HepG2 (cell line): ENCODE measurements around the gene TEKT5. TPM values are rescaled to one million over a fixed set of nuclear protein-coding genes. Genes with fewer than 3 reads are reported as not detected.

Experiments used
- ARNT2 ChIP-seq: sonication (generic); formaldehyde crosslinking; IDR thresholded peaks from 2 replicates; pipeline ENCODE4 v1.8.0; 2022; ENCODE audit warnings: mild to moderate bottlenecking, low read depth, missing genetic modification reagents, moderate library complexity
- IKZF5 ChIP-seq: IDR thresholded peaks from 2 replicates; pipeline ENCODE4 v1.6.1; 2018; ENCODE audit warnings: missing genetic modification reagents, mild to moderate bottlenecking, missing compliant biosample characterization
- KLF9 ChIP-seq: IDR thresholded peaks from 2 replicates; pipeline ENCODE4 v1.6.1; 2016; ENCODE audit warnings: low read depth
- LRRFIP1 ChIP-seq: sonication (generic); formaldehyde crosslinking; conservative IDR thresholded peaks from 2 replicates; pipeline ENCODE4 v1.4.0; 2020; ENCODE audit warnings: missing genetic modification reagents
- MED1 ChIP-seq: sonication (generic); formaldehyde crosslinking; IDR thresholded peaks from 2 replicates; pipeline ENCODE4 v1.4.0; 2020; ENCODE audit warnings: missing genetic modification reagents
- MIER3 ChIP-seq: IDR thresholded peaks from 2 replicates; pipeline ENCODE4 v1.6.1; 2016; ENCODE audit warnings: missing compliant biosample characterization, borderline replicate concordance
- NFIB ChIP-seq: sonication (generic); formaldehyde crosslinking; IDR thresholded peaks from 2 replicates; pipeline ENCODE4 v1.9.0; 2021; ENCODE audit warnings: missing genetic modification reagents, mild to moderate bottlenecking, borderline replicate concordance
- TBX3 ChIP-seq: fragments of 450-650 bp; IDR thresholded peaks from 2 replicates; pipeline ENCODE4 v1.6.1; 2017; ENCODE audit warnings: antibody characterized with exemption, mild to moderate bottlenecking, inconsistent platforms, borderline replicate concordance
- THAP9 ChIP-seq: sonication (generic); formaldehyde crosslinking; IDR thresholded peaks from 2 replicates; pipeline ENCODE4; 2020; ENCODE audit warnings: missing genetic modification reagents, mild to moderate bottlenecking, borderline replicate concordance
- ZBTB37 ChIP-seq: sonication (generic); formaldehyde crosslinking; IDR thresholded peaks from 2 replicates; pipeline ENCODE4 v1.4.0; 2020; ENCODE audit warnings: mild to moderate bottlenecking, missing genetic modification reagents
- ZFP91 ChIP-seq: sonication (generic); formaldehyde crosslinking; IDR thresholded peaks from 2 replicates; pipeline ENCODE4 v1.9.0; 2022; ENCODE audit warnings: missing genetic modification reagents, mild to moderate bottlenecking, borderline replicate concordance
- ZNF17 ChIP-seq: sonication (generic); formaldehyde crosslinking; IDR thresholded peaks from 2 replicates; pipeline ENCODE4 v1.5.0; 2020; ENCODE audit warnings: mild to moderate bottlenecking, missing genetic modification reagents
- ZNF235 ChIP-seq: sonication (generic); formaldehyde crosslinking; IDR thresholded peaks from 2 replicates; pipeline ENCODE4 v1.8.1; 2023; ENCODE audit warnings: mild to moderate bottlenecking, missing genetic modification reagents, borderline replicate concordance
- ZNF317 ChIP-seq: sonication (generic); formaldehyde crosslinking; IDR thresholded peaks from 2 replicates; pipeline ENCODE4 v1.5.0; 2020; ENCODE audit warnings: mild to moderate bottlenecking, missing genetic modification reagents
- ZNF383 ChIP-seq: sonication (generic); formaldehyde crosslinking; IDR thresholded peaks from 2 replicates; pipeline ENCODE4 v1.4.0; 2020; ENCODE audit warnings: missing genetic modification reagents, mild to moderate bottlenecking, borderline replicate concordance
- ZNF614 ChIP-seq: IDR thresholded peaks from 2 replicates; pipeline ENCODE4 v1.6.1; 2018; ENCODE audit warnings: missing biosample characterization, missing genetic modification reagents, inconsistent platforms, borderline replicate concordance
- ZNF883 ChIP-seq: sonication (generic); formaldehyde crosslinking; IDR thresholded peaks from 2 replicates; pipeline ENCODE4 v1.5.1; 2020; ENCODE audit warnings: mild to moderate bottlenecking, missing genetic modification reagents; ENCODE audit errors: not compliant biosample characterization
- ZSCAN21 ChIP-seq: sonication (generic); formaldehyde crosslinking; IDR thresholded peaks from 2 replicates; pipeline ENCODE4 v1.8.0; 2022; ENCODE audit warnings: mild to moderate bottlenecking, missing genetic modification reagents, moderate library complexity, borderline replicate concordance
- polyA plus RNA-seq, 8 experiments: library from polyadenylated mRNA; depleted of rRNA in 3 of 8; stranded (reverse) in 7 of 8; unstranded in 1 of 8; fragments of >200 nt; fragmentation: Illumina TruSeq in 4 of 8; extraction: Trizol in 4 of 8; gene quantifications; 2 replicates each; pipeline versions ENCODE4 v1.2.1 to v1.2.3, GENCODE V29; 2011 to 2016; ENCODE audit warnings: low read depth in 4 of 8, missing spikeins in 1 of 8, mixed read lengths in 1 of 8; ENCODE audit not compliant: insufficient read depth in 1 of 8
- total RNA-seq, 5 experiments: library from RNA; depleted of rRNA; stranded (reverse); fragments of >200 nt; fragmentation: Illumina TruSeq; extraction: Trizol; gene quantifications; 2 replicates each; pipeline ENCODE4 v1.2.3, GENCODE V29; 2016; ENCODE audit warnings: low read depth in 1 of 5

TEKT5 gene
- total and polyA plus RNA-seq, 2 of the 13 experiments (the other 11 are each of a cell fraction or from before 2014, with no cell fraction given), result 0.16 TPM; not detected in 1

GRCh38 chr16:10578474-10579316, 116.0 kb downstream of the TEKT5 start (continued):
- TF ChIP-seq ZNF614 (CRISPR knock-in tag) (peak; percentile 33; the same call in 1 of the 2 replicates), ZNF383 (CRISPR knock-in tag) (no peak), ZFP91 (CRISPR knock-in tag) (peak; percentile 50; the same call in 1 of the 2 replicates), IKZF5 (CRISPR knock-in tag) (peak; percentile 75), ARNT2 (CRISPR knock-in tag) (no peak), ZNF235 (CRISPR knock-in tag) (no peak), NFIB (CRISPR knock-in tag) (no peak), TBX3 (no peak), LRRFIP1 (CRISPR knock-in tag) (no peak), THAP9 (CRISPR knock-in tag) (peak; percentile 60; the same call in 1 of the 2 replicates), ZBTB37 (CRISPR knock-in tag) (no peak), ZNF883 (CRISPR knock-in tag) (no peak), ZSCAN21 (no peak), KLF9 (no peak), ZNF17 (CRISPR knock-in tag) (no peak), ZNF317 (0 out of 2 replicates have a peak, but pooled peaks have one; percentile 17), MED1 (CRISPR knock-in tag) (peak; percentile 70), MIER3 (CRISPR knock-in tag) (peak; percentile 59; the same call in 1 of the 2 replicates)
